ENCODE data around the gene RBCK1.
A peak's percentile ranks its signal among the peaks of the same experiment; 100 is the strongest.

RBCK1 gene

DNA sequence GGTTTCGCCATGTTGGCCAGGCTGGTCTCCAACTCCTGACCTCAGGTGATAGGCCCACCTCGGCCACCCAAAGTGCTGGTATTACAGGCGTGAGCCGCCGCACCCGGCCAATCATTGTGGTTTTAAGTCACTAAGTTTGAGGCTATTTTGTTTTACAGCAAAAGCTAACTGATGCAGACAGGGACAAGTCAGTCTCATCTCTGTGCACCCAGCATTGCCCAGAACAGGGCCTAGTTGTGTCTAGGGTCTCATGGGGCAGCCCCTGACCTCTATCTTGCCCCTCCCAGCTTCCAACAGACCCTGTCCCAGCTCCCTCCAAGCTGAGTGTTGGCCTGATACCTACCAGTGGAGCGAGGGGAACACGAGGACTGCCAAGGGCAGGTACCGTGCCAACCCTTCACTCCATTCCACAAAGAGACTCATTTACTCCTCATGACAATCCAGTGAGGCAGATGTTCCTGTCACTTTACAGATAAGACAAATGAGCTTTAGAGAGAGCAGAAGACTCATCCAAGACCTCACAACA, 8.9 kb upstream of the RBCK1 start:
- no peak for DNase-seq (ENCODE audit: low spot score)

DNA sequence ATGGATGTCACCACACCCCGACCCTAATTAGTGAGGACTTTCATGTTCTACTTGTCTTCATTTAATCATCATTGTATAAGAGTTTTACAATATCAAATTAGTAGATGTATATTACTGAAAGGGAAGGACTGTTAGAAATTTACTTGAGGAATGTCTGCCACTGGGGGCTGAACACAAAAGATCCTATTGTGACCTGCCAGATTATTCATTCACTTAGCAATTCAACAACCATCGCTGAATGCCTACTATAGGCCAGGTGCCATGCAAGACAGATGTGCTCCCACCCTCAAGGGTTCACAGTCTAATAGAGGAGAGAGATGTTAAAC, 8.0 kb upstream of the RBCK1 start:
- DNase-seq (ENCODE audit: low spot score) = no peak

DNA sequence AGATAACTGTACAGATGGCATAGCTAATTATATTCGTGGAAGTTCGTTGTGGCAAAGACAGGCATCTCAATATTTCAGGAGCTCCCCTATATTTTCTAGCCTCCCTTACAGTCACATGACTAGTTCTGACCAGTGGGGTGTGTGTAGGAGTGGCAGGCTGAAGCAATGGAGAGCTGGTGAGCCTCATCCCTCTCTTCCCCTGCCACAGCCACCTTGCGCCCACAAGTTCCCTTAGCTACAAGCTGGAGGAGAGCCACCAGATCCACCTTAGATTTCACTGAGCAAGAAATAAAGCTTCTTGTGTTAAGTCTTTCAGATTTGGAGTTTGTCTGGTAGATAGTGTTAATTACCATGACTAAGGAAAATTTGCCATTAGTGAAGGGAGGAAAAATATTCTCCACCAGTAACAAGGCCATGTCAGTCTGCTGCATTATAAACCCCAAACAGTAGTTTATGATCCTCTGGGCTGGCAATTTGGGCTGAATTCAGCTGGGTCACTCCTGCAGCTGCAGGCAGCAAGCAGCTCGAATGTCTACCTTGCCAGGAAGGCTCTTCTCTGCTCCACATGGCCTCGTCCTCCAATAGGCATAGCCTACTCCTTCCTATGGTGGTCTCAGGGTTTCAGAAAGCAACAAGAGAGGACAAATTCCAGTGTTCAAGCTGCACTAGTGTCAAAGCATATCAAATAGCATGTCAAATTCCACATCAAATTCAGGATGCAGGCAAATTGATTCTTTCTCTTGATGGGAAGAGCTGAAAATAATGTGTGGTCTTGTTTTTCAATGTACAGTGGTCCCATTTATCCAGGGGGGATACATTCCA, 7.4 kb upstream of the RBCK1 start:
- peak; percentile 44 for DNase-seq (ENCODE audit: low spot score)

DNA sequence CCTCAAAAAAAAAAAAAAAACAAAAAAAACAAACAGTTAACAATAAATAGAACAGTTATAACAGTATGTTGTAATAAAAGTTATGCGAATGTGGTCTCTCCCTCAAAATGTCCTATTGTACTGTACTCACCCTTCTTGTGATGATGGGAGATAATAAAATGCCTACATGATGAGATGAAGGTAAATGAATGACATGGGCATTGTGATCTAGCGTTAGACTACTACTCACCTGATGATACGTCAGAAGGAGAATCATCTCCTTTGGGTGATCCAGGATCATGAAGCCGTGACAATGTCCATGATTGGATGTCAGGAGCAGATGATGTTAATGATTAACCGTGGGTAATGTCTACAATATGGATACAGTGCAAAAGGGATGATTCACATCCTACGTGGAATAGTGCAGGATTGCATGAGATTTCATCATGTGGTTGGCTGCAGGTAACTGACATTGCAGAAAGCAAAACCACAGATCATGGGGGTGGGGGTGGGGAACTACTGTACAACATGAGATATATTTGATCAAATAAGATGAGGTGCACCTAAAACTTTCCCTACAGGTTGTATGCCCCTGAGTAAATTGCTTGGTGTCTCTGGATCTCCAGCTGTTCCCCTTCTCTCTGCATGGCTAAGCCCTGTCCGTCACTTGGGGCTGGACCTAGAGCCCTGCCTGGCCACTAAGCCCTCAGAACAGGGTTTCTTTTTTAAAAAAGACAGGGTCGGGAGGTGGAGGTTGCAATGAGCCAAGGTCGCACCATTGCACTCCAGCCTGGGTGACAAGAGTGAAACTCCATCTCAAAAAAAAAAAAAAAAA, 6.2 kb upstream of the RBCK1 start:
- no peak for DNase-seq (ENCODE audit: low spot score)

DNA sequence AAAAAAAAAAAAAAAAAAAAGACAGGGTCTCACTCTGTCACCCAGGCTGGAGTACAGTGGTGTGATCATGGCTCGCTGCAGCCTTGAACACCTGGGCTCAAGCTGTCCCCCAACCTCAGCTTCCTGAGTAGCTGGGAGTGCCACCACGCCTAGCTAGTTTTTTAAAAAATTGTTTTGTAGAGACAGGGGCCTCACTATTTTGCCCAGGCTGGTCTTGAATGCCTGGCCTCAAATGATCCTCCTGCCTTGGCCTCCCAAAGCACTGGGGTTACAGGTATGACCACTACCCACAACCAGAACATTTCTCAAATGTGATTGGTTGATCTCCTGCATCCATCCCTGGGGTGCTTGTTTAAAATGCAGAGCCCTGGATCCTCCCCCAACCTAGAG, 5.6 kb upstream of the RBCK1 start:
- no peak for DNase-seq (ENCODE audit: low spot score)

DNA sequence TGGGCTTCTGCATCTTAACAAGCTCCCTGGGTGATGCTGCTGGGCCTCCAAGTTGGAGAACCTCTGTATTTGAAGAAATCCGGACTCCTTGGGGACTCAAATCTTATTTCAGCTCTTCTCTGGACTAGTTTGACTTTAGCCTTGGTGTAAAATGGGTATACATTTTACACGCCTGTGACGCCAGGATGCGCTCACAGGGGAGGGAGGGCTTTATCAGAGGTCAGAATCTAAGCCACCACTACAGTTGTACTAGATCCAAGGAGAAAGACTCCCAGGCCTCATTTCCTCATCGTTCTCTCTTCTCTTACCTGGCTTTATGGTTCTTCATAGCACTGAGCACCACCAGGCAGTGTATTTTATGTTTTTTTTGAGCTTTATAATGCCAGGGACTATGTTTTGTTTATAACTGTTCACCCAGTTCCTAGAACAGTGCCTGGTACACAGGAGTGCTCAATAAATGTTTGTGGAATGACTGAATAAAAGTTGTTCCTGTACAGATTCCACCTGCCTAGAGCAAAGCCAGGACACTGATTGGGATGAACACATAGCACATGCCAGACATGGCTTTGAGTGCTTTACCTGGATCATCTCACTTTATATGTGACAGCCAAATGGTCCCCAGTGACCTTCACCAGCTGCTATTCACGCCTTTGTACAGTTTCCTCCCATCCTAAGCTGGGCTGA, 5.1 kb upstream of the RBCK1 start:
- DNase-seq (ENCODE audit: low spot score) = no peak

DNA sequence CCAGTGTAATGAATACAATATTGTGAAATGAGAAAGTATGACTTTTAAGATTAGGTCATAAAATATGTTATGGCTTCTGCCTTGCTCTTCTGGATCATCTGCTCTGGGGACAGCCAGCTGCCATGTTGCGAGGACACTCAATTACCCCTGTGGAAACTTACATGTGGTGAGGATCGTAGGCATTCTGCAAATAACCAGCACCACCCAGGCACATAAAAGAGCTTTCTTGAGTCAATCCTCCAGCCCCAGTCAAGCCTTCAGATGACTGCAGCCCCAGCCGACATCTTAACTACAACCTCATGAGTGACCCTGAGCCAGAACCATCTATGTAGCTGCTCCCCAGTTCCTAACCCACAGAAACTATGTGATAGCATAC, 4.5 kb upstream of the RBCK1 start:
- DNase-seq (ENCODE audit: low spot score) = no peak

DNA sequence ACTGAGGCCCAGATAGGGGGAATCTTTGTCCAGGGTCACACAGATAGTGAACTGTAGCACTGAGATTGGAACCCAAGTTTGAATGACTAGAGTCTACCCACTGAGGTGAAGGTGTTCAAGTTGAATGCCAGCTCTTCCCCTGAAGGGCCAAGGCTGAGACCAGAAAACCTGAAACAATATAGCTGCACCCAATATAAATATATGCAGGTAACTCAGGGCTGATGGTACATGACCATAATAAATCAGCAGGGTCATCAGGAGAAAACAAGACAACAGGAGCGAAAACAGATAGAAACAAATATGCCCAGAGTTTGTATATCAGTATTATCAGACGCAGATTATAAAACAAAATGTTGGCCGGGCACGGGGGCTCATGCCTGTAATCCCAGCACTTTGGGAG, 4.0 kb upstream of the RBCK1 start:
- no peak for DNase-seq (ENCODE audit: low spot score)

DNA sequence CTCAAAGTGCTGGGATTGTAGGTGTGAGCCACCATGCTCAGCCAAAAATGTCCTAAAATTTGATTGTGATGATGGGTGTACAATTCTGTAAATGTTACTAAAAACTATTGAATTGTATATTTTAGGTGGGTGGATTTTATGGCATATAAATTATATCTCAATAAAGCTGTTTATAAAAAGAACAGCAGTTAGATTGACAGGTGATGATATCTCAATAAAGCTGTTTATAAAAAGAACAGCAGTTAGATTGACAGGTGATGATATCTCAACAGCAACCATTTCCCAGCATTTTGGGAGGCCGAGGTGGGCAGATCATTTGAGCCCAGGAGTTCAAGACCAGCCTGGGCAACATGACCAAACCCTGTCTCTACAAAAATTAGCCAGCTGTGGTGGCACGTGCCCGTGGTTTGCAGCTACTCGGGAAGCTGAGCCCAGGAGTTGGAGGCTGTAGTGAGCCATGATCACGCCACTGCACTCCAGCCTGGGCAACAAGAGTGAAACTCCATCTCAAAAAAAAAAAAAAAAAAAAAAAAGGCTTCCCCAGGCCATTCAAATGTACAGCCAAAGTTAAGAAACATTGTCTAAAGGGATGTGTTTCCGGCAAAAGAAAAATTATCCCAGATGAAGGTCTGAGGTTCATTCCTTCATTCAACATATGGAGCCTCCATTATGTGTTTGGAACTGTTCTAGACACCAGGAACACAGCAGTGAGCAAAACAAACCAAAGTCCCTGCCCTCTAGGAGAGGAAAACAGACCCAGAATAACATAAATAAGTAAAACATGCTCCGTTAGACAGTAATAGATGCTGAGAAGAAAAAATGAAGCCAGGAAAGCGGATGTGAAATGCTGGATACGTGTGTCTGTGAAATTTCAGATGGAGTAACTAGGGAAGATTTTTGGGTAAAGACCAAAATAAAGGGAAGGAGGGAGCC, 1.6 kb upstream of the RBCK1 start:
- no peak for DNase-seq (ENCODE audit: low spot score)

DNA sequence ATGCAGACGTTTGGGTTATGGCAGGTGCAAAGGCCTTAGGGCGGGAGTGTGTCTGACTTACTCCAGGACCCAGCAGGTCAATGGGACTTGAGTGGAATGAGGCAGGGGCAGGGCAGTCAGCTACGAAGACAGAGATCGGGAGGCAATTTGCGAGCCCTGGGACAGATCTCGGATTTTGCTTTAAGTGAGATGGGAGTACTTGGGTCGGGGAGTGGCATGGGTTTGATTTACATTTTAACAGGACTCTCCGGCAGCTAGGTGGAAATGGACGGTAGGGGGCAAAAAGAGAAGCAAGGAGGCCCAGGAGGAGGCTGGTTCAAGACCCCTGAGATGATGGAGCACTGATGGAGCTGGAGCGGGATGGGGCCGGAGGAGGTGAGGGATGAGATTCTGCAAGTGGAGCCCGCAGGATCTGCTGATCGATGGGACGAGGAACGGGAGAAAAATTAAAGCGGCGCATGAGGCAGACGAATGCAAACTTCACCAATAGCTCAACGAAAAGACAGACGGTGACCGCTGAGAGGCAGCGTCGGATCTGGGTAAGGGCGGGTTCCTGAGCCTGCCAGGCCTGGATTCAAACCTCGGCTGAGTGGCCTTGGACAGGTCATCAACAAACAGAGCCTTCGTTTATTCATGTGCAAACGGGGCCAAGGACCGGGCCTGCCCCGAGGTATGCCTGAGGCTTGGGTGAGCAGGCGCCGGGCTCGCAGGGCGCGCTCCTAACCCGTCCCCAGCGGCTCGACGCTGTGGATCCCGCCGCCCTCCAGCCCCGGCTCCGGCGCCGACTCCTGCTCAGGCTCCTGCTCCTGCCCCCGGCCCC, 756 bp upstream of the RBCK1 start:
- DNase-seq (ENCODE audit: low spot score) = peak; percentile 96

DNA sequence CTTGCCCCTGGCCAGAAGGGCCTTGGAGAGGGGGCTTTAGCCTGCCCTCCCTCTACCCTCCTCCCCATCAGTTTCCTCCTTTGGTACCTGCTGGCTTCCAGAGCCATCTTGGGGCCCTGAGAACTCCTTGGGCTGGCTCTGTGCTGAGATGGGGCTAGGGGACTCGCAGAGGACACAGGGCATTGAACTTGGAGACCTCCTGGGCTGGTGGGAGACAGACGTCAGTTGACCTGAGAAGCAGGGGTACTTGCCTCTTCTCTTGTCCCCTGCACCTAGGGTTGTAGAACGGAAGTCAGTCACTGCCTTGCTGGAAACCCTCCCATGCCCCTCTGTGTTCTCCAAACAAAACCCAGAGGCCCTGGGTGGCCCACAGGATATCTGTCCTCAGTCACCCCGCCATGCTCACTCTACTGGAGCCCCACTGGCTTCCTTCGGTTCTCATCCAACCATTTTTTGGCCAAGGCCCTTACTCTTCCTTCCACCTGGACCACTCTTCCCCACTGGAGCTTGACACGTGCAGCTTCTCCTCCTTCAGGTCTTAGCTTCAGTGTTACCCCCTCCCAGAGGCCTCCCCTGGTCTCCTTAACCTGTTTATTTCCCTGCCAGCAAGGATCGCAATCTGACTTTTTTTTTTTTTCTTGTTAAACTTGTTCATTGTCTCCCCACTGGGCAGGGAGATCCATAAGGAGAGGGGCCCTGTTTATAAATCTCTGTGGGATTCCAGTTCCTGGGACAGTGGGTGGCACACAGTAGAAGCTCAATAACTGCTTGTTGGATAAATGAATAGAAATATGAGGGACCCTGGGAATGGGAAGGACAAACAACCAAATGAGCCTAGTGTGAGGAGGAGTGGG, 971 bp downstream of the RBCK1 start:
- DNase-seq (ENCODE audit: low spot score) = no peak

DNA sequence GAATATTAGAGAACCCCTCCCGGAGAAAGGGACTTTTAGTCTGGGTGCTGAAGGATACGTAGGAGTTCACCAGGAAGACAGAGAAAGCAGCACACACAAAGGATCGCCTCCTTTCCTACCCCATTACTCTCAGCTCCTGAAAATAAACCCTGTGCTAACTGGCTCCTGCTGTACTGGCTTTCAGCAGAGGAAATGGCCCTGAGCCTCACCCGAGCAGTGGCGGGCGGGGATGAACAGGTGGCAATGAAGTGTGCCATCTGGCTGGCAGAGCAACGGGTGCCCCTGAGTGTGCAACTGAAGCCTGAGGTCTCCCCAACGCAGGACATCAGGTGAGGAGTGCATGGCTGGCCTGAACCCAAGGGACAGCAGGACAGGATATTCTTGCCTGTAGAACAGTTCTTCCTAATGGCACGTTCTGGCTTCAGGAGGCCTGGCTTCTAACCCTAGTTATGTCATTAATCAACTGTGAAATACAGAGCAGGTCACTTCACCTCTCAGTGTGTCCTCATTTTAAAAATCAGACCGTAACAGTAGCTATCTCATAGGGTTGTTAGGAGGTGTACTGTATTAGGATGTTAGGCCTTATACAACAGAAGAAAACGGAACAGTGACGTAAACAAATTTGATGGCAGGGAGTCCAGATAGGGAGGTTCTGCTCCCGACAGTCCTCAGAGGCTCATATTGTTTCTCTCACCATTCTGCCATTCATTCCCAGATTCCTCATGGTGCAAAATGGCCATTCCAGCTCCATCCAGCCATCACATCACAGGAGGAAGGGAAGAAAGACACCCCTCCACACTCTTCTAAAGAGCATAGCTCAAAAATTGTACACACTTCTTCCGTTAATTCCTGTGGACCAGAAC, 1.8 kb downstream of the RBCK1 start:
- no peak for DNase-seq (ENCODE audit: low spot score)

DNA sequence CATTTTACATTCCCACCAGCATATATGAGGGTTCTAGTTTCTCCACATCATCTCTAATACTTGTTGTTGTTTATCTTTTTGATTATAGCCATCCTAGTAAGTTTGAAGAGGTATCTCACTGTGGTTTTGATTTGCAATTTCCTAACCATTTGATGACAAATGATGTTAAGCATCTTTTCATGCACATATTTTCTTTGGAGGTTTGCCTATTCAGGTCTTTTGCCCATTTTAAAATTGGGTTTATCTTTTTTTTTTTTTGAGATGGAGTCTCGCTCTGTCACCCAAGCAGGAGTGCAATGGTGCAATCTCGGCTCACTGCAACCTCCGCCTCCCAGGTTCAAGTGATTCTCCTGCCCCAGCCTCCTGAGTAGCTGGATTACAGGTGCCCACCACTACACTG, 4.0 kb downstream of the RBCK1 start:
- DNase-seq (ENCODE audit: low spot score) = no peak

DNA sequence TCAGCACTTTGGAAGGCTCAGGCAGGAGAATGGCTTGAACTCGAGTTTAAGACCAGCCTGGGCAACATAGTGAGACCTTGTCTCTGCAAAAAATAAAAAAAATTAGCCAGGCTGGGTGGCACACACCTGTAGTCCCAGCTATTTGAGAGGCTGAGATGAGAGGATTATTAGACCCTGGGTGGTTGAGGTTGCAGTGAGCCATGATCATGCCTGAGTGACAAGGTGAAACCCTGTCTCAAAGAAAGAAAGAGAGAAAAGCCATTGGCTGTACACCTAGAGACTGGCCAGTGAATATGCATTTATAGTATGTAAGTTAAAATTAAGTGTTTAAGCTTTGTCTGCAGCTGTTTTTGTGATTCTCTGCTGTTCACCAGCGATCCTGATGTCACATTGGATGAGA, 6.1 kb downstream of the RBCK1 start:
- DNase-seq (ENCODE audit: low spot score) = no peak

DNA sequence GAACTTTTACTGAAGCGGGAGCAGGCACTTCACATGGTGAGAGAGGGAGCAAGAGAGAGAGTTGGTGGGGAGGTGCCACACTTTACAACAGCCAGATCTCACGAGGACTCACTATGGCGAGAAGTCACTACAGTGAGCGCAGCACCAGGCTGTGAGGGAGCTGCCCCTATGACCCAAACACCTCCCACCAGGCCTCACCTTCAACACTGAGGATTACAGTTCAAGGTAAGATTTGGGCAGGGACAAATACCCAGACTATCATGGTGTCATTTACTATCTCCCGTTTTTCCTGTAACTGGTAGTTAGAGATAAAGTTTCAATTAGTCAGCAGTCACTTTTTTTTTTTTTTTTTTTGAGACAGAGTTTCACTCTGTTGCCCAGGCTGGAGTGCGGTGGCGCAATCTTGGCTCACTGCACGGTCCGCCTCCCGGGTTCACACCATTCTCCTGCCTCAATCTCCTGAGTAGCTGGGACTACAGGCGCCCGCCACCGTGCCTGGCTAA, 7.8 kb downstream of the RBCK1 start:
- no peak for DNase-seq (ENCODE audit: low spot score)

DNA sequence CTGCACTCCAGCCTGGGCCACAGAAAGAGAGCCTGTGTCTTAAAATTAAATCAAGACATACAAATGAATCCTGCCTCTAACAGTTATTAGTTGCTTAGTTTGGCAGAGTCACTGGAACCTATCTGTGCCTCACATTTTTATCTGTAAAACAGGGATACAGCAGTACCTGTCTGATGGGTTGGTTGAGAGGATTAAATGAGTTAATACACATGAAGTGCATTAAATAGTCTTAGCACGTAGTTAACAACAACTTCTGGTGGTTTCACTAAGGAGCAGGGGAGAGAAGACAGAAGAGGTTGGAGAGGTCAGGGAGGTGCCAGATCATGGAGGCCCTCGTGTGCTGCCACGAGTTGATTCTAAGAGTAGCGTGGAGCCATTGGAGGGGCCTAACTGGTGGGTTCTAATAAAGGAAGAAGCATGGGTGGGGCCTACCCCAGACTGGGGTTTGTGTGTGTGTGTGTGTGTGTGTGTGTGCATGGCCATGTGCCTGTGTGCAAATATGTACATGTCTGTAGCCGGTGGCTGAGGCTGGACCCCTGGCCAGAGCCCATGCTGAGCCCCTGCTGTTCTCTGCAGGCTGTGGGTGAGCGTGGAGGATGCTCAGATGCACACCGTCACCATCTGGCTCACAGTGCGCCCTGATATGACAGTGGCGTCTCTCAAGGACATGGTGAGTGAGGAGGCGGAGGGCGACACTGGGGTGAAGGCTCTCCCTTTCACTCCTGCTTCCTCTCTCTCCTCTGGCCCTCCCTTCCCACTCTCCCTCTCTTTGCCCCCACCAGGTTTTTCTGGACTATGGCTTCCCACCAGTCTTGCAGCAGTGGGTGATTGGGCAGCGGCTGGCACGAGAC, 9.1 kb downstream of the RBCK1 start:
- no peak for DNase-seq (ENCODE audit: low spot score)

DNA sequence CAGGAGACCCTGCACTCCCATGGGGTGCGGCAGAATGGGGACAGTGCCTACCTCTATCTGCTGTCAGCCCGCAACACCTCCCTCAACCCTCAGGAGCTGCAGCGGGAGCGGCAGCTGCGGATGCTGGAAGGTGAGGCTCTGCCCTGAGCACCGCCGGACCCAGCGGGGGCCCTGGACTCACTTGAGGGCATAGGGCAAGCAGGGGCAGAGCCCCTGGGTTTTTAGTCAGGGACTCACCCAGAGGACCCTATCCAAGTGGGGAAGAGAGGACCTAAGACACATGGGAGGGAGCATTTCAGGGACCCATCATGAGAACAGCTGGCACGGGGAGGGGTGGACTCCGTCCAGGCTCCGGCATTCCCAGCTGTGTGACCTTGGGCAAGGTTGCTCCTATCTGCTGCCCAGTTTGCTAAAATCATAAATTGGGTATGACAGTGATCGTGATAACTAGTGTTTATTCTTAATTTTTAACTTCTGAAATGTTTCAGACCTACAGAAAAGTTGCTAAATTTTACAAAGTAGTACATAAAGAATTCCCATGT, 9.8 kb downstream of the RBCK1 start:
- DNase-seq (ENCODE audit: low spot score) = no peak

Data from D341Med (cell line).